ENCODE measurements around the gene MYO7B. TPM values are rescaled to one million over a fixed set of nuclear protein-coding genes. Genes with fewer than 3 reads are reported as not detected.

MYO7B gene
- total RNA-seq, 2 experiments from 2014 or later = 3.3 TPM; not detected in 1

GRCh38 chr2:127510073-127510472 is 25.4 kb upstream of the MYO7B start:
- POLR2A ChIA-PET = interaction anchor here (0.7 to 1.2 kb wide), 4 partner anchors 9 to 31 kb away, joined by 3 to 4 read pairs (median 4); partner anchors contain the start of gene IWS1
- Histone ChIP-seq H4K20me1 (ENCODE audit: insufficient read depth, low read length) (peaks cover 36% of the 10 kb centered on the region; the same call in 1 of the 2 replicates), H3K36me3 (ENCODE audit: insufficient read depth, low read length) (peaks cover 95% of the 10 kb centered on the region), H3K79me2 (ENCODE audit: insufficient read depth, low read depth, low read length) (peaks cover 97% of the 10 kb centered on the region), H3K4me3 (ENCODE audit: low read depth, low read length, poor library complexity, severe bottlenecking) (no peak overlapping the region), H3K9me2 (ENCODE audit: insufficient read depth, low read length) (no peaks in the 10 kb centered on the region), H2AFZ (ENCODE audit: low read length) (no peak overlapping the region), H3K9me3 (ENCODE audit: low read length) (no peaks in the 10 kb centered on the region), H3K4me2 (ENCODE audit: low read length) (no peak overlapping the region), H3K4me1 (ENCODE audit: insufficient read depth, low read length, poor library complexity, severe bottlenecking) (no peaks in the 10 kb centered on the region), H3K27ac (ENCODE audit: low read depth, low read length, poor library complexity, severe bottlenecking) (no peak overlapping the region)
- CTCF ChIA-PET (ENCODE audit: unreplicated experiment) = no interaction called here
- TF ChIP-seq CTCF (conservative IDR thresholded peaks at IDR 0.05; ENCODE audit: low read length) (no peak), EZH2phosphoT487 (IDR thresholded peaks at IDR 0.05; ENCODE audit: borderline replicate concordance, low read depth, low read length) (no peak)
- no peak for DNase-seq (ENCODE audit: low spot score)
- no TSS peak for BruUV-seq (replicated peaks)
- intact Hi-C loops (cut with micrococcal nuclease; ENCODE audit: unreplicated experiment) = no loop called here

DNA sequence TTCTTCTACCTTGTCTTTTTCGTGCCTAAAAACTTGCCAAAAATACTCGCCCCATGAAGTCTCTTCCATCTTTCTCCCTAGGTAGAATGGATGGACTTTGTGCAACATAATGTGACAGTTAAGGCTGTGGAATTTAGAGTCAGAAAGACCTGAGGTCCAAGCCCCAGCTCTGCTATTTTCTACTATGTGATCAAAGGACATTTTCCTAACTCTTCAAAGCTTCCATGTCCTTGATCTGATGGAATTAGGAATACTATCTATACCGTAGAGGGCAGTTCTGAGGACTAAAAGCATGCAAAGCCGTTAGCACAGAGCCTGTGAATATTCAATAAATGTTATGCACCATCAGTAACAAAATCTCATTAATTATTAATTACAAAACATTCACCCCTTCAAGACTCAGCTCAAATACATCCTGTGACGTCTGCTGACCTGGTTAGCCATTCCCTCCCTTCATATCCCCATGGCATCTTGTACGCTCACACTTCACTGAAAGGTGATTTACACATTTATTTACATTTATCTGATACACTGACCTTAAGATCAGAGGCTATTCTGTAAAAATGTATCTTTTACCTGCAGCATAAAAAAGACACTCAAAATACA is 24.3 kb upstream of the MYO7B start:
- Histone ChIP-seq H3K4me3 (ENCODE audit: low read depth, low read length, poor library complexity, severe bottlenecking) (no peak overlapping the region), H3K9me3 (ENCODE audit: low read length) (no peaks in the 10 kb centered on the region), H3K4me2 (ENCODE audit: low read length) (no peak overlapping the region), H3K36me3 (ENCODE audit: insufficient read depth, low read length) (peaks cover 97% of the 10 kb centered on the region), H3K9me2 (ENCODE audit: insufficient read depth, low read length) (no peaks in the 10 kb centered on the region), H3K4me1 (ENCODE audit: insufficient read depth, low read length, poor library complexity, severe bottlenecking) (no peaks in the 10 kb centered on the region), H4K20me1 (ENCODE audit: insufficient read depth, low read length) (peaks cover 36% of the 10 kb centered on the region; the same call in 1 of the 2 replicates), H3K27ac (ENCODE audit: low read depth, low read length, poor library complexity, severe bottlenecking) (no peak overlapping the region), H2AFZ (ENCODE audit: low read length) (no peak overlapping the region), H3K79me2 (ENCODE audit: insufficient read depth, low read depth, low read length) (peaks cover 99% of the 10 kb centered on the region)
- no peak for DNase-seq (ENCODE audit: low spot score)
- ChIA-PET POLR2A (no interaction called here), CTCF (ENCODE audit: unreplicated experiment) (no interaction called here)
- intact Hi-C loops (cut with micrococcal nuclease; ENCODE audit: unreplicated experiment) = no loop called here
- no peak for TF ChIP-seq EZH2phosphoT487 (IDR thresholded peaks at IDR 0.05; ENCODE audit: borderline replicate concordance, low read depth, low read length)
- TF ChIP-seq CTCF (conservative IDR thresholded peaks at IDR 0.05; ENCODE audit: low read length) = no peak
- BruUV-seq (replicated peaks) = no TSS peak

GRCh38 chr2:127511917-127512316 is 23.6 kb upstream of the MYO7B start:
- POLR2A ChIA-PET = no interaction called here

More at GRCh38 chr2:127511917-127512316, 23.6 kb upstream of the MYO7B start:
- H3K27ac ChIP-seq (ENCODE audit: low read depth, low read length, poor library complexity, severe bottlenecking) = no peak overlapping the region
- H3K4me2 ChIP-seq (ENCODE audit: low read length) = no peak overlapping the region
- H3K36me3 ChIP-seq (ENCODE audit: insufficient read depth, low read length) = peaks cover 98% of the 10 kb centered on the region
- H3K4me3 ChIP-seq (ENCODE audit: low read depth, low read length, poor library complexity, severe bottlenecking) = no peak overlapping the region
- H4K20me1 ChIP-seq (ENCODE audit: insufficient read depth, low read length) = peaks cover 32% of the 10 kb centered on the region; the same call in 1 of the 2 replicates
- H3K9me2 ChIP-seq (ENCODE audit: insufficient read depth, low read length) = no peaks in the 10 kb centered on the region
- no peak overlapping the region for H2AFZ ChIP-seq (ENCODE audit: low read length)
- intact Hi-C loops (cut with micrococcal nuclease; ENCODE audit: unreplicated experiment) = no loop called here
- no peaks in the 10 kb centered on the region for H3K4me1 ChIP-seq (ENCODE audit: insufficient read depth, low read length, poor library complexity, severe bottlenecking)
- BruUV-seq (replicated peaks) = no TSS peak
- H3K9me3 ChIP-seq (ENCODE audit: low read length) = no peaks in the 10 kb centered on the region
- DNase-seq (ENCODE audit: low spot score) = no peak
- H3K79me2 ChIP-seq (ENCODE audit: insufficient read depth, low read depth, low read length) = peaks cover 99% of the 10 kb centered on the region
- CTCF ChIA-PET (ENCODE audit: unreplicated experiment) = no interaction called here
- TF ChIP-seq CTCF (conservative IDR thresholded peaks at IDR 0.05; ENCODE audit: low read length) (no peak), EZH2phosphoT487 (IDR thresholded peaks at IDR 0.05; ENCODE audit: borderline replicate concordance, low read depth, low read length) (no peak)
